Breast epithelium (tissue), 4 donors: ENCODE results near the gene KIF12. TPM values are rescaled to one million over a fixed set of nuclear protein-coding genes. Genes with fewer than 3 reads are reported as not detected.

ENCODE experiments used
- DNase-seq, 2 donors: peaks; one replicate each; pipeline ENCODE4 v3.0.0-alpha.2; 2019; ENCODE audit warnings: low spot score in 2 of 2
- H3K27ac ChIP-seq, 2 donors: fragments of 200-600 bp; sonication (generic) in 1 of 2; one replicate each; pipeline ENCODE4 v1.5.1; 2016 to 2019; ENCODE audit warnings: mild to moderate bottlenecking in 1 of 2
- H3K27me3 ChIP-seq, 2 donors: fragments of 200-600 bp; sonication (generic) in 1 of 2; one replicate each; pipeline versions ENCODE4 v1.5.1 to v1.6.0; 2017 to 2019; ENCODE audit warnings: control low read depth in 1 of 2, mild to moderate bottlenecking in 1 of 2
- H3K36me3 ChIP-seq: fragments of 200-600 bp; one replicate; pipeline ENCODE4 v1.5.1; 2019
- H3K4me1 ChIP-seq, 2 donors: fragments of 200-600 bp; sonication (generic); one replicate each; pipeline ENCODE4 v1.5.1; 2016 to 2019; ENCODE audit warnings: control low read depth in 1 of 2
- H3K4me3 ChIP-seq, 3 donors: fragments of 200-600 bp; sonication (generic); 1 replicate in 2 of 3; 2 replicates in 1 of 3; pipeline ENCODE4 v1.5.1; 2016 to 2019; ENCODE audit warnings: mild to moderate bottlenecking in 3 of 3, moderate library complexity in 2 of 3
- H3K9me3 ChIP-seq, 2 donors: fragments of 200-600 bp; sonication (generic) in 1 of 2; one replicate each; pipeline ENCODE4 v1.5.1; 2016 to 2019; ENCODE audit warnings: control low read depth in 1 of 2
- CTCF ChIP-seq, 3 donors: fragments of 450-650 bp; IDR thresholded peaks; one replicate each; pipeline ENCODE4 v1.5.1; 2016 to 2017; ENCODE audit warnings: antibody characterized with exemption in 3 of 3, mild to moderate bottlenecking in 3 of 3, moderate library complexity in 3 of 3
- POLR2A ChIP-seq: fragments of 450-650 bp; IDR thresholded peaks from one replicate; pipeline ENCODE4 v1.6.1; 2016; ENCODE audit warnings: antibody characterized with exemption, mild to moderate bottlenecking, moderate library complexity
- POLR2AphosphoS5 ChIP-seq, 3 donors: sonication (generic); formaldehyde crosslinking; IDR thresholded peaks; one replicate each; pipeline ENCODE4 v1.6.1; 2017; ENCODE audit warnings: antibody characterized with exemption in 3 of 3
- intact Hi-C: fragments of 100-400 bp; cut with DNase I; formaldehyde crosslinking; loops from one replicate; pipeline ENCODE4 v1.15.1; 2023; ENCODE audit warnings: low total_unique reads
- total RNA-seq, 3 donors: library from RNA; depleted of rRNA; stranded (reverse); fragments of >200 nt; gene quantifications; one replicate each; pipeline ENCODE4 v1.1.0, GENCODE V29; 2016

The KIF12 gene
- total RNA-seq, 3 donors from 2014 or later = 14.4 to 34.4 TPM; not detected in 1

GRCh38 chr9:114069476-114070187, 29.5 kb downstream of the KIF12 start:
- TF ChIP-seq POLR2AphosphoS5 (IDR thresholded peaks at IDR 0.05) (no peak), POLR2A (no peak), CTCF (IDR thresholded peaks at IDR 0.05) (no peak)
- no peaks in the 10 kb centered on the region for H3K36me3 ChIP-seq
- no peak overlapping the region for H3K27ac ChIP-seq
- no peaks in the 10 kb centered on the region for H3K9me3 ChIP-seq
- no peak overlapping the region for H3K4me3 ChIP-seq
- H3K27me3 ChIP-seq = no peaks in the 10 kb centered on the region
- intact Hi-C loops = loop anchor here (5.0 kb wide), 1 partner anchor 463 kb away; no protein-coding TSS in a partner anchor
- H3K4me1 ChIP-seq = peaks cover 0 to 8% of the 10 kb centered on the region in 2 donors
- no peak for DNase-seq

- no peaks in the 10 kb centered on the region for H3K36me3 ChIP-seq
- intact Hi-C loops = loop anchor here (5.0 kb wide), 1 partner anchor 467 kb away; no protein-coding TSS in a partner anchor
- H3K9me3 ChIP-seq = no peaks in the 10 kb centered on the region
- TF ChIP-seq POLR2A = no peak
- TF ChIP-seq POLR2AphosphoS5 (IDR thresholded peaks at IDR 0.05) = no peak
- TF ChIP-seq CTCF (IDR thresholded peaks at IDR 0.05) = no peak
- H3K4me1 ChIP-seq = no peaks in the 10 kb centered on the region
- no peaks in the 10 kb centered on the region for H3K27me3 ChIP-seq
- no peak for DNase-seq
- no peak overlapping the region for H3K4me3 ChIP-seq
- H3K27ac ChIP-seq = no peak overlapping the region
These were observed 33.8 kb downstream of the KIF12 start for GRCh38 chr9:114065304-114065703.

- no peaks in the 10 kb centered on the region for H3K36me3 ChIP-seq
- DNase-seq = no peak
- no peak overlapping the region for H3K27ac ChIP-seq
- H3K27me3 ChIP-seq = no peaks in the 10 kb centered on the region
- H3K9me3 ChIP-seq = no peaks in the 10 kb centered on the region
- intact Hi-C loops = no loop called here
- H3K4me3 ChIP-seq = no peak overlapping the region
- no peaks in the 10 kb centered on the region for H3K4me1 ChIP-seq
- TF ChIP-seq POLR2A = no peak
These were observed 37.1 kb downstream of the KIF12 start for GRCh38 chr9:114061830-114062474.

GRCh38 chr9:114061292-114061691, 37.8 kb downstream of the KIF12 start:
- H3K4me1 ChIP-seq = no peaks in the 10 kb centered on the region
- no peak for TF ChIP-seq POLR2A
- TF ChIP-seq POLR2AphosphoS5 (IDR thresholded peaks at IDR 0.05) = no peak
- no peak for TF ChIP-seq CTCF (IDR thresholded peaks at IDR 0.05)
- H3K27me3 ChIP-seq = no peaks in the 10 kb centered on the region
- no peak overlapping the region for H3K27ac ChIP-seq
- no peaks in the 10 kb centered on the region for H3K9me3 ChIP-seq
- intact Hi-C loops = no loop called here
- H3K36me3 ChIP-seq = no peaks in the 10 kb centered on the region
- no peak overlapping the region for H3K4me3 ChIP-seq
- peak in 1 of 2 donors; percentile 7 for DNase-seq

- H3K4me3 ChIP-seq = no peak overlapping the region
- TF ChIP-seq POLR2A (no peak), CTCF (IDR thresholded peaks at IDR 0.05) (no peak), POLR2AphosphoS5 (IDR thresholded peaks at IDR 0.05) (no peak)
- intact Hi-C loops = no loop called here
- no peak overlapping the region for H3K27ac ChIP-seq
- H3K4me1 ChIP-seq = no peaks in the 10 kb centered on the region
- H3K36me3 ChIP-seq = no peaks in the 10 kb centered on the region
- peak in 1 of 2 donors; percentile 14 for DNase-seq
- no peaks in the 10 kb centered on the region for H3K27me3 ChIP-seq
- H3K9me3 ChIP-seq = no peaks in the 10 kb centered on the region
These were observed 38.4 kb downstream of the KIF12 start for GRCh38 chr9:114060711-114061110.
